Tibial artery (tissue), 4 donors: Measurements from ENCODE around the gene GSPT1.

ENCODE experiments used
- DNase-seq, 2 donors: peaks; one replicate each; pipeline ENCODE4 v3.0.0-alpha.2; 2019
- H3K27ac ChIP-seq, 2 donors: fragments of 200-600 bp; sonication (generic) in 1 of 2; 1 replicate in 1 of 2; 2 replicates in 1 of 2; pipeline ENCODE4 v1.5.1; 2018 to 2019; ENCODE audit warnings: mild to moderate bottlenecking in 1 of 2
- H3K27me3 ChIP-seq, 2 donors: fragments of 200-600 bp; sonication (generic) in 1 of 2; one replicate each; pipeline versions ENCODE4 v1.5.1 to v1.6.0; 2016 to 2019
- H3K36me3 ChIP-seq, 3 donors: fragments of 200-600 bp; sonication (generic) in 2 of 3; one replicate each; pipeline ENCODE4 v1.5.1; 2016 to 2019; ENCODE audit warnings: mild to moderate bottlenecking in 2 of 3
- H3K4me1 ChIP-seq, 4 donors: fragments of 200-600 bp; sonication (generic) in 2 of 4; 1 replicate in 3 of 4; 2 replicates in 1 of 4; pipeline ENCODE4 v1.5.1; 2016 to 2019
- H3K4me3 ChIP-seq, 2 donors: fragments of 200-600 bp; sonication (generic) in 1 of 2; 1 replicate in 1 of 2; 2 replicates in 1 of 2; pipeline ENCODE4 v1.5.1; 2018 to 2019; ENCODE audit warnings: mild to moderate bottlenecking in 2 of 2
- H3K9me3 ChIP-seq, 3 donors: fragments of 200-600 bp; sonication (generic) in 1 of 3; one replicate each; pipeline ENCODE4 v1.5.1; 2016 to 2019
- intact Hi-C: fragments of 100-400 bp; cut with DNase I; formaldehyde crosslinking; loops from one replicate; pipeline ENCODE4 v1.15.0; 2023; ENCODE audit warnings: low total_unique reads
- TF ChIP-seq, protein P1 (sequence below), 2 experiments: fragments of 200-600 bp in 1 of 2; fragments of 450-650 bp in 1 of 2; IDR thresholded peaks; one replicate each; pipeline ENCODE4 v1.5.1; 2017 to 2019; ENCODE audit warnings: antibody characterized with exemption in 2 of 2, mild to moderate bottlenecking in 1 of 2, moderate library complexity in 1 of 2

GSPT1 gene

DNA sequence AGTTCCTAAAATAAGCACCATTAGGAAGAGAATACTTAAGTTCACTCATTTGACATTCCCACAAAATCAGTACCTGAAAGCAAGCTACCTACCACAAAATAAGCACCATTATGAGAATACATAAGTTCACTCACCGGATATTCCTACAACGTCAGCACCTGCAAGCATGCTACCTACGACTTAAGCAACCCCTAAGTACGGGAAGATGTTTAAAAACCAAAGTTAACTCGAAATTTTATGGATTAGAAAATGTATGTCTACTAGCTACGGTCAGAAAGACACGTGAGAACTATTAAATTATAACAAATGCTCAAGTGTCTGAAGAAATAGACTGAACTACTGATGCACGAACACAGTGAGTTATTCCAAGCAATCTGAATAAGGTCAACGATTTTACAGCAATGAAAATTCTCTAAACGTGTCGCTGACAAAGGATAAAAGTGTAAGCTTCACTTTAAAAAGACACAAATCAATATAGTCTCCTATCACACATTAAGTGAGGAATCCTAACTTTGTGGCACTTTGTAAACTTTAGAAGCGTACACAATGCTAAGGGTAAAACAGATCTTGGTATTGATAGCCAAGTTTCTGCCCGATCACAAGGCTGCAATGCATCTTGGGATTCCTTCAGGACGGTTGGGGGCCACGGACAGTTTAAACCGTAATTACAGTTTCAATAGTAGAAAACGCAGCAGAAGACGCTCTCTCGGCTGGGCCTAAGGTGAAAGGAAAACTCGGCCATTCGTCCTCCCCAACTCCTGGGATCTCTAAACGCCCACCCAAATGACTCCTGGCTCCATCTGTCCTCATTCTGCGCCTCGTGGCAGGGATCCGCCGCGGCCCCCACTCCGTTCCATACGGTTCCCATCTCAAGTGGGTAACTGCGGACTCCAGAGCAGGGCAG is 1.3 kb downstream of the GSPT1 start:
- Histone ChIP-seq H3K4me1 (peaks cover 0 to 51% (median 31%) of the 10 kb centered on the region in 4 donors), H3K27ac (peak overlapping the region; percentile 91 to 94), H3K4me3 (peak overlapping the region; percentile 80 to 96), H3K27me3 (no peaks in the 10 kb centered on the region), H3K36me3 (no peaks in the 10 kb centered on the region), H3K9me3 (no peaks in the 10 kb centered on the region)
- peak in 1 of 2 donors; percentile 28 for DNase-seq
- intact Hi-C loops: loop anchor here (10.0 kb wide), 2 partner anchors 60 to 70 kb away; partner anchors contain the start of gene SNX29
- TF ChIP-seq, protein P1, sequence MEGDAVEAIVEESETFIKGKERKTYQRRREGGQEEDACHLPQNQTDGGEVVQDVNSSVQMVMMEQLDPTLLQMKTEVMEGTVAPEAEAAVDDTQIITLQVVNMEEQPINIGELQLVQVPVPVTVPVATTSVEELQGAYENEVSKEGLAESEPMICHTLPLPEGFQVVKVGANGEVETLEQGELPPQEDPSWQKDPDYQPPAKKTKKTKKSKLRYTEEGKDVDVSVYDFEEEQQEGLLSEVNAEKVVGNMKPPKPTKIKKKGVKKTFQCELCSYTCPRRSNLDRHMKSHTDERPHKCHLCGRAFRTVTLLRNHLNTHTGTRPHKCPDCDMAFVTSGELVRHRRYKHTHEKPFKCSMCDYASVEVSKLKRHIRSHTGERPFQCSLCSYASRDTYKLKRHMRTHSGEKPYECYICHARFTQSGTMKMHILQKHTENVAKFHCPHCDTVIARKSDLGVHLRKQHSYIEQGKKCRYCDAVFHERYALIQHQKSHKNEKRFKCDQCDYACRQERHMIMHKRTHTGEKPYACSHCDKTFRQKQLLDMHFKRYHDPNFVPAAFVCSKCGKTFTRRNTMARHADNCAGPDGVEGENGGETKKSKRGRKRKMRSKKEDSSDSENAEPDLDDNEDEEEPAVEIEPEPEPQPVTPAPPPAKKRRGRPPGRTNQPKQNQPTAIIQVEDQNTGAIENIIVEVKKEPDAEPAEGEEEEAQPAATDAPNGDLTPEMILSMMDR (IDR thresholded peaks at IDR 0.05): no peak

DNA sequence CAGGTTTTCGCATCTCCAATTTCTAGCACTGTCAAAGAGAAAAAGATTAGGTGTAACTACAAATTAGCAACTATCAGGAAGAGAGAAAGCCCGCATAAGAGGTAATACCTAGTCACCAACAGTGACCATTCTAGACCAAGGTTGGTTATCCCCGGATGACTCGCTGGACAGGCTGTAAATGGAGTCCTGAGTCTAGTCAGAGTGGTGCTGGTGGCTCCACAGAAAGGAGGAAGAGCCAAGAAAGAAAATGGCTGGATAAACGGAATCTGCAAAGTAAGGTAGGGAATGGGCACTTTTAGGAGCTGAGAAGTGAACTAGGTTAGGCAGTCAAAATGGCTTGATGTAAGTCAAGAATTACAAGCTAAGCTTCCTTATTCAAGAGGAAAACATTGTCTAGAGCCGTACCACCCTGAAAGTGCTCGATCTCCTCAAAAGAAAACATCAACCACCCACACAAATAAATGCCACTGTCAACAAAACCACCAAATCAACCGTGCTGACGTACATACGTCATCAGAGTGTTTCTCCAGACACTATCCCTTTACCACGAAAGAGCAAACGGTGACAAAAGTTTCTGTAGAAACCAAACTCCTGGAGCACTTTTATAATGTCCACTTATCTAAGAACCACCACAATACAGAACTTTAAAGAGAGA is 2.2 kb downstream of the GSPT1 start:
- no peak for DNase-seq
- no peaks in the 10 kb centered on the region for H3K27me3 ChIP-seq
- no peaks in the 10 kb centered on the region for H3K9me3 ChIP-seq
- intact Hi-C loops: loop anchor here (10.0 kb wide), 2 partner anchors 61 to 69 kb away; partner anchors contain the start of gene SNX29
- peak overlapping the region; percentile 80 to 96 for H3K4me3 ChIP-seq
- TF ChIP-seq, protein P1 (IDR thresholded peaks at IDR 0.05): no peak
- H3K4me1 ChIP-seq: peaks cover 0 to 59% (median 33%) of the 10 kb centered on the region in 4 donors
- no peaks in the 10 kb centered on the region for H3K36me3 ChIP-seq
- H3K27ac ChIP-seq: peak overlapping the region in 1 of 2 donors; percentile 91

DNA sequence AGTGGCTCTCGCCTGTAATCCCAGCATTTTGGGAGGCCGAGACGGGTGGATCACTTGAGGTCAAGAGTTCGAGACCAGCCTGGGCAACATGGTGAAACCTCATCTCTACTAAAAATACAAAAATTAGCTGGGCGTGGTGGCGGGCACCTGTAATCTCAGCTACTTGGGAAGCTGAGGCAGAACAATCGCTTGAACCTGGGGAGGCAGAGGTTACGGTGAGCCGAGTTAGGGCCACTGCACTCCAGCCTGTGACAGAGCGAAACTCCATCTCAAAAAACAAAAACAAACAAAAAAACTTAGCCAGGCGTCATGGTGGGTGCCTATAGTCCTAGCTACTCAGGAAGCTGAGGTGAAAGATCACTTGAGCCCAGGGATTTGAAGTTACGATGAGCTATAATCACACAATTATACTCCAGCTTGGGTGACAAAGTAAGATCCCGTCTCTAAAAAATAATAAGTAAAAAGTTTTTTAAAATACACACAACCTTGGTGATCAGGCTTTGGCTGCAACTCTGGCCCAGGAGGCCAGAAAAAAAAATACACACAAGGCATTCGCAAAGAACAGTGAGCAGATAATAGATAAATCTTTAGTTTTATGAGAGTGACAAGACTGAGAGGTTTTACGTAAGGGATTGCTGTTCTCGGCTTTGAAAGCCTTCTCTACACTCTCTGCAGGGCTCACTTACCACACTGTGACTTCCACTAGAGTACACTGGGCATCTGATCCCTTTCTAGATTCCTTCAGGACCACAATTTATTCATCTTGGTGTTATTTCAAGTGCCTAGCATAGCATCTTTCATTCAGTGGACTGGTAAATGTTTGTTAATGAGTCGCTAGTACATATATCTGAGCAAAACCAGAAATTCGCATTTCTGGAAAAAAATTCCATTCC is 5.9 kb downstream of the GSPT1 start:
- DNase-seq: no peak
- Histone ChIP-seq H3K36me3 (peaks cover 0 to 3% (median 0%) of the 10 kb centered on the region in 3 donors), H3K4me1 (peaks cover 0 to 71% (median 35%) of the 10 kb centered on the region in 4 donors), H3K9me3 (no peaks in the 10 kb centered on the region), H3K27me3 (no peaks in the 10 kb centered on the region), H3K27ac (no peak overlapping the region), H3K4me3 (no peak overlapping the region)
- TF ChIP-seq, protein P1 (IDR thresholded peaks at IDR 0.05): no peak
- intact Hi-C loops: loop anchor here (10.0 kb wide), 2 partner anchors 65 kb away; partner anchors contain the start of gene SNX29

DNA sequence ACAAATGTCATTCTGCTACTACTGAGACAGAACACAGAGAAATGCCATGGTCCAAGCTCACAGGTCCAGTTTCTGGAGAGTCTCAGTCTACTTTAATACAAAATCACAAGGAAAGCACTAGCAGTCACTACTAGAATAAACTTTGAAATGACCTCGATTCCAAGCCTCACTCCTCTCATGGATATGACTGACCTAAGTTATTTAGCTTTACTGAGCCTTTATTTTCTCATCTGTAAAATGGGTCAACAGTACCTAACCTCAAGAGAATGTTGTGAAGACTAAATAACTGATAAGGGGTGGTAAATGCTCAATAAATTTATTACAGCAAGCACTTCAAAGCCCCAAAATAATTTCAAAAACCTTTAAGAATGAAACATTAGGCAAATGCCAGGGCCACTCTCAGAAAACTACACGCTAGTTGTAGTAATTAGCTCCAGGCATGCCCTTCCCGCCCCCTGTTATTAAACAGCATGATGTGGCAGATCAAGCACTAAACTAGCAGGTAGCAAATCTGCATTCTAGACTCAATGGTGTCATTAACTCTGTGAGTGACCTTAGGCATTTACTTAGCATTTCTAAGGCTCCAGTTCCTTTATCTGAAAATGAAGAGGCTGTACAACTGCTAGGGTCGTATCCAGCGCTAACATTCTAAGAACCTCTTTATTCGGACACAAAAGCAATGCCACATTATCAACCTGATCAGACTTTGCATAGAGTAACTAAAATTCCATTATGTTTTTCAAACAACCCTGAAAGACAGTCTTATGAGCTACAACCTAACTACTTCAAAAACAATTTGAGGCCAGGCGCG is 8.4 kb downstream of the GSPT1 start:
- peaks cover 0 to 10% (median 0%) of the 10 kb centered on the region in 3 donors for H3K36me3 ChIP-seq
- H3K27me3 ChIP-seq: no peaks in the 10 kb centered on the region
- H3K27ac ChIP-seq: no peak overlapping the region
- no peaks in the 10 kb centered on the region for H3K9me3 ChIP-seq
- intact Hi-C loops: no loop called here
- H3K4me1 ChIP-seq: peaks cover 0 to 51% (median 20%) of the 10 kb centered on the region in 4 donors
- TF ChIP-seq, protein P1 (IDR thresholded peaks at IDR 0.05): no peak
- no peak overlapping the region for H3K4me3 ChIP-seq
- DNase-seq: no peak
